HepG2 (cell line): ENCODE data around the gene ACSBG1.

Experiments
- ARID3A ChIP-seq: IDR thresholded peaks from 2 replicates; pipeline ENCODE4 v1.6.1; 2012; ENCODE audit warnings: low read depth, low read length, improper control_type of control experiment
- CTCF ChIP-seq: sonication (generic); formaldehyde crosslinking; IDR thresholded peaks from 2 replicates; pipeline ENCODE4 v1.5.0; 2020; ENCODE audit warnings: mild to moderate bottlenecking, missing genetic modification reagents, moderate library complexity
- EZH2 ChIP-seq: conservative IDR thresholded peaks from 2 replicates; pipeline ENCODE4 v1.6.1; 2012; ENCODE audit warnings: mild to moderate bottlenecking, low read depth, low read length, moderate library complexity
- JUNB ChIP-seq: sonication (generic); formaldehyde crosslinking; IDR thresholded peaks from 2 replicates; pipeline ENCODE4 v1.8.0; 2022; ENCODE audit warnings: missing genetic modification reagents, mild to moderate bottlenecking, borderline replicate concordance
- POLR2A ChIP-seq, 2 experiments: IDR thresholded peaks; 2 replicates each; pipeline ENCODE4 v1.6.1; 2011; ENCODE audit warnings: low read depth in 2 of 2, low read length in 2 of 2, mild to moderate bottlenecking in 1 of 2, moderate library complexity in 1 of 2; ENCODE audit not compliant: insufficient read depth in 1 of 2
- STAT6 ChIP-seq: sonication (generic); formaldehyde crosslinking; IDR thresholded peaks from 2 replicates; pipeline ENCODE4 v1.4.0; 2020; ENCODE audit warnings: missing genetic modification reagents, mild to moderate bottlenecking, borderline replicate concordance
- ZNF143 ChIP-seq: sonication (generic); formaldehyde crosslinking; IDR thresholded peaks from 2 replicates; pipeline ENCODE4 v1.4.0; 2020; ENCODE audit warnings: missing genetic modification reagents
- ZNF24 ChIP-seq: fragments of 450-650 bp; IDR thresholded peaks from 2 replicates; pipeline ENCODE4 v1.6.1; 2017; ENCODE audit warnings: antibody characterized with exemption, mild to moderate bottlenecking
- ZNF407 ChIP-seq: sonication (generic); formaldehyde crosslinking; IDR thresholded peaks from one replicate; pipeline ENCODE4 v1.5.1; 2020; ENCODE audit warnings: mild to moderate bottlenecking, missing genetic modification reagents; ENCODE audit errors: not compliant biosample characterization
- TF ChIP-seq, protein P1 (sequence below): sonication (generic); formaldehyde crosslinking; IDR thresholded peaks from 2 replicates; pipeline ENCODE4 v1.8.0; 2022; ENCODE audit warnings: mild to moderate bottlenecking, missing genetic modification reagents, borderline replicate concordance
- TF ChIP-seq, protein P2 (sequence below): sonication (generic); formaldehyde crosslinking; IDR thresholded peaks from 2 replicates; pipeline ENCODE4 v1.4.0; 2020; ENCODE audit warnings: missing genetic modification reagents

DNA sequence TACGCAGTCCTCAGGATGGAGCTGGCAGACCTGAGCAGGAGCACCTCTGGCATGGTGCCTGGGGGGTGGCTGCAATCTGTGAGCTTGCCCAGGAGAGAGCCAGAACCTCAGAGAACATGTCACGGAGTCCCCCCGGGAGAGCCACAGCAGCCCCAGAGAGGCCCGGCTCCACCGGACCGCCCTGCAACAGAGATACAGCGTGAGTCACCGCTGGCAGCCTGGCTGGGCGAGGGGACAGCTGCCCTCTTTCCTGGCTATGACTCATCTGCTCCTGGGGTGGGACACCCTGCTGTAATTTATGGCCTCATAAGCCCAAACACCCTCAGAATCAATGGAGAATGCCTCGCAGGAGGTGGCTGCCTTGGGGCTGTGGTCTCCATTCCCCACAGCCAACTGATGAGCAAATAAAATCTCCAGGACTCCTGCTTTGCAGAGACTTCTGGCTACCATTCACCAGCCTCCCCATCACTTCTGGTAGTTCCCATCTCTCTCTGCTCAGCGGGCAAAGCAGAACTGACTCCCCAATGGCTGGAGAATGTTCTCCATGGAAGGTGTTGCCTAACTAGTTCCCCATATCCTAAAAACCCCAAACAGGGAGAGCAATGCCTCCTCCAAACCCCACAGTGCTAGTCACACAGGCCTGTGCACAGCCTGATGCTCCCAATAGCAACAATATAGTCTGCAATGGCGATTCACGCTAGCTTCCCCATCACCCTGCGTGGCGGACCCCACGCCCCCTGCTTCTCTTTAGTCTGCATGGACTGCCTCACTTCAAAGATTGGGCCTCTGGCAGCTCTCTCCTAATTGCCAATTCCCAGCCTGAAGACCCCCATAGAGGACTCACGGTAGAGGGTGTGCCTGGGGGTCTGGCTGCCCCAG is 21.6 kb downstream of the ACSBG1 start:
- TF ChIP-seq, protein P1, sequence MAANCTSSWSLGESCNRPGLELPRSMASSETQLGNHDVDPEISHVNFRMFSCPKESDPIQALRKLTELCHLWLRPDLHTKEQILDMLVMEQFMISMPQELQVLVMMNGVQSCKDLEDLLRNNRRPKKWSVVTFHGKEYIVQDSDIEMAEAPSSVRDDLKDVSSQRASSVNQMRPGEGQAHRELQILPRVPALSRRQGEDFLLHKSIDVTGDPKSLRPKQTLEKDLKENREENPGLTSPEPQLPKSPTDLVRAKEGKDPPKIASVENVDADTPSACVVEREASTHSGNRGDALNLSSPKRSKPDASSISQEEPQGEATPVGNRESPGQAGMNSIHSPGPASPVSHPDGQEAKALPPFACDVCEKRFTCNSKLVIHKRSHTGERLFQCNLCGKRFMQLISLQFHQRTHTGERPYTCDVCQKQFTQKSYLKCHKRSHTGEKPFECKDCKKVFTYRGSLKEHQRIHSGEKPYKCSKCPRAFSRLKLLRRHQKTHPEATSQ (CRISPR knock-in tag) = no peak
- TF ChIP-seq CTCF (CRISPR knock-in tag) (no peak), POLR2A (IDR thresholded peaks at IDR 0.05; ENCODE audit: insufficient read depth in 1 of 2, low read depth in 2 of 2, low read length in 2 of 2) (no peak), ZNF24 (no peak), EZH2 (no peak), ZNF143 (CRISPR knock-in tag) (no peak), ZNF407 (no peak), STAT6 (CRISPR knock-in tag) (no peak), ARID3A (no peak), JUNB (CRISPR knock-in tag) (no peak)
- TF ChIP-seq, protein P2, sequence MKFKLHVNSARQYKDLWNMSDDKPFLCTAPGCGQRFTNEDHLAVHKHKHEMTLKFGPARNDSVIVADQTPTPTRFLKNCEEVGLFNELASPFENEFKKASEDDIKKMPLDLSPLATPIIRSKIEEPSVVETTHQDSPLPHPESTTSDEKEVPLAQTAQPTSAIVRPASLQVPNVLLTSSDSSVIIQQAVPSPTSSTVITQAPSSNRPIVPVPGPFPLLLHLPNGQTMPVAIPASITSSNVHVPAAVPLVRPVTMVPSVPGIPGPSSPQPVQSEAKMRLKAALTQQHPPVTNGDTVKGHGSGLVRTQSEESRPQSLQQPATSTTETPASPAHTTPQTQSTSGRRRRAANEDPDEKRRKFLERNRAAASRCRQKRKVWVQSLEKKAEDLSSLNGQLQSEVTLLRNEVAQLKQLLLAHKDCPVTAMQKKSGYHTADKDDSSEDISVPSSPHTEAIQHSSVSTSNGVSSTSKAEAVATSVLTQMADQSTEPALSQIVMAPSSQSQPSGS (CRISPR knock-in tag) = no peak
